ENCODE results near the gene UCK2.
A peak's percentile ranks its signal among the peaks of the same experiment; 100 is the strongest.

Gene UCK2

GRCh38 chr1:165855010-165855838 is 27.8 kb downstream of the UCK2 start:
- no peak for DNase-seq (ENCODE audit: low spot score)

- DNase-seq (ENCODE audit: low spot score), result no peak
These were observed 28.6 kb downstream of the UCK2 start for GRCh38 chr1:165856021-165856420.

DNA sequence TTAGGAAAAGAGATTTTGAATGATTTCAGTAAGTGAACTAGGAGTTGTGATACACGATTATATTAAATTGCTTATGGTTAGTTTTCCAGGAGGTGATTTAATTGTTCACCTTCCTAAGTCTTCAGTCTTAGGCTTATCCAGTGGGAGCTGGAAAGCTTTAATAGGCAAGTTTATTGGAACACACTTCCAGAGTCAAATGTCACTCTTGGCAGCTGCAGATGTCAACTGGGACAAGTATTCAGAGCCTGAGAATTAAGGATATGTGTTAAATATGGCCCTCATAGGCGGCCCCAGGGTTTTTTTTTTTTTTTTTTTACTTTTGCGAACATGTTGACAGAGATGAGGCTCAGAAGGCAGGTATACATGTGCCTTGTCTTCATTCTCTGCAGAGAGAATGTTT is 29.2 kb downstream of the UCK2 start:
- DNase-seq (ENCODE audit: low spot score), result no peak

- no peak for DNase-seq (ENCODE audit: low spot score)
These were observed 29.8 kb downstream of the UCK2 start for GRCh38 chr1:165857046-165857801.

- DNase-seq (ENCODE audit: low spot score), result no peak
These were observed 31.0 kb downstream of the UCK2 start for GRCh38 chr1:165858364-165858823.

- no peak for DNase-seq (ENCODE audit: low spot score)
These were observed 31.8 kb downstream of the UCK2 start for GRCh38 chr1:165858967-165859845.

DNA sequence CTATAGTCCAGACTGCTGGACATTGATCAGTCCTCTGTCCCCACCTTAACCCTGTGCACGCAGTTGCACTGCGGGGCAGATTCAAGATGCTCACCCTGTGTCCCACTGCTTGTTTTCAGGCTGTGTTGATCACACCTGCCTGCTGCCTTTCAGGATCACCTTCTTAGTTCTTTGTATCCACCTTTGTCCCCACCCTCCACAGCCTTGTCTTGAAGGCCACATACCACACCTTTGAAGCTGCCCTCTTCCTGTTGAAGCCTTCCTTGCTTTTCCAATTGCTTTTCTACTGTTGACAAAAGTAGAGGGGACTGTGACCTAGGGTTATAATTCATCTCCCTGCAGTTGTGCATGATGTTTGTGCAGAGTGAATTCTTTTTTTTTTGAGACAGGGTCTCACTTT is 32.7 kb downstream of the UCK2 start:
- DNase-seq (ENCODE audit: low spot score), result no peak

GRCh38 chr1:165861911-165862310 is 34.5 kb downstream of the UCK2 start:
- DNase-seq (ENCODE audit: low spot score), result no peak

- DNase-seq (ENCODE audit: low spot score), result no peak
These were observed 35.0 kb downstream of the UCK2 start for GRCh38 chr1:165862448-165862847.

- DNase-seq (ENCODE audit: low spot score), result no peak
These were observed 35.9 kb downstream of the UCK2 start for GRCh38 chr1:165863346-165863745.

DNA sequence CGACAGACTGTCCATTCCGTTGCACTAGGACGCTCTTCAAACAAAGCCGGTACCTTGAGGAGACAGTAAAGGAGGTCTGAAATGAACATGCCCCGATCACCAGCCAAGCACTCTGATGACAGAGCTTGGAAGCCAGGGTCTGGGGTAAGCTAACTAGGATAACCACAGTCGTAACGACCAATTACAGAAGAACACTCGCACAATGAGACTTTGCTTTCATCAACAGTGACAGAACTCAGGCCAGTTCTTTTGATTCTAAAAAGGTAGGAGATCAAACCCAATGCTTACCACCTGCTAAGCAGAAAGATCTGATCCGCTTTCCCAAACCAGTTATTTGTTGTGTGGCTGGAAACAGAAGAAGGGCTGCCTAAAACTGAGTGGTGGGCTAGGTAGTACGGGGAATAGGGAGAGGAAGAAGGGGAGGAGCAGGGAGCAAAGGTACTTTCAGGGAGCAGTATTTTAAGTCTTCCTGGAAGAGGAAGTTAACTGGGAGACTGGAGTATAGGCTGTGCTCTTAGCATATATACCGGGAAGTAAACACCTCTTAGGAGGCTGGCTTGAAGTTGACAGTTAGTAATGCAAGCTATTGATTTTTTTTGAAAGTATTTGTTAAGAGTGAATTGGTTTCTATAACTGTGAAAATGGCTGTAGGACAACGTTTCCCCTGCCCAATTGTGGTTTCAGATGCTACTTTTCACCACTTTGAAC is 38.4 kb downstream of the UCK2 start:
- DNase-seq (ENCODE audit: low spot score), result no peak

DNA sequence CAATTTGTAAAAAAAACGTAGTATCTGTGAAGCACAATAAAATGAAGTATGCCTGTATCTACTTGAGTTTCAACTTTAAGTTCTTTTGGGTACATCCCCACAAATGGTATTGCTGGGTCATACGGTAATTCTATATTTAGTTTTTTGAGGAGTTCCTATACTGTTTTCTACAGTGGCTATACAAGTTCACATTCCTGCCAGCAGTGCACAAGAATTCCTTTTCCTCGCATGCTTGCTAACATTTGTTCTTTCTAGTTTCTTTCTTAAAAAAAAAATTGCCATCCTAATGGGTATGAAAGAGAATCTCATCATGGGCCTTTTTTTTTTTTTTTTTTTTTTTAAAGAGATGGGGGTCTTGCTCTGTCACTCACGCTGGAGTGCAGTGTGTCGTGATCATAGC is 41.9 kb downstream of the UCK2 start:
- DNase-seq (ENCODE audit: low spot score), result no peak

DNA sequence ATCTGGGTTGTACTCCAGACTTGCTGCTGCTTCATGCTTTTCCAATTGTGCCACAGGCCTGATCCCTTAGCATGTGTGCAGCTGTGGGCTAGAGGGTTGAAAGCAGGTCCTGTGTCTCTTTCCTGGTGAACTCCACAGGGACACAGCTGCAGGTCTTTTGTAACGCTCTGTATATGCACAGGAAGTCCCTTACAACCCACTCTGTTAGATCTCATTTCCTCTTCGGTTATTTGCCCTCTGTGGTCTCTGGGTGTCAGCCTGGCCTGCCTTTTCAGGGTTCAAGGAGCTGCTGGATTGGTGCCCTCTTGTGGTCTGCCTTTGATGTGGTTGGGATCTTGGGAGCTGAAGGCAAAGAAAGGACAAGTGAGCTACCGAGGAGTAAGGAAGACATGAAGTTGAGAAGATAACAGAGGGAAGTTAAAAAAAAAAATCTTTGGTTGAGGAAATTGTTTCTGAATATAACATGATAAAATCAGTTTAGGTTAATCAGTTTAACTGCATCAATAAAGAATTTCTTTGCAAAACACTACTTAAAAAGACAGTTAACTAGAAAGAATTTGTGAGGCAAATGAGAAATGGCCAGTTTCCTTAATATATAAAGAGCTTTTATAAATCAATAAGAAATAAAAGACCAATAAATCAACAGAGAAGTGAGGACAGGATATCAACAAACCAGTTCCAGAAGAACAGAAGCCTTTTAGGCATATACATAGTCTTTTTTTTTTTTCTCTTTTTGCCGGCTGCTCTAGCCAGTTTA is 44.1 kb downstream of the UCK2 start:
- DNase-seq (ENCODE audit: low spot score), result peak; percentile 67

DNA sequence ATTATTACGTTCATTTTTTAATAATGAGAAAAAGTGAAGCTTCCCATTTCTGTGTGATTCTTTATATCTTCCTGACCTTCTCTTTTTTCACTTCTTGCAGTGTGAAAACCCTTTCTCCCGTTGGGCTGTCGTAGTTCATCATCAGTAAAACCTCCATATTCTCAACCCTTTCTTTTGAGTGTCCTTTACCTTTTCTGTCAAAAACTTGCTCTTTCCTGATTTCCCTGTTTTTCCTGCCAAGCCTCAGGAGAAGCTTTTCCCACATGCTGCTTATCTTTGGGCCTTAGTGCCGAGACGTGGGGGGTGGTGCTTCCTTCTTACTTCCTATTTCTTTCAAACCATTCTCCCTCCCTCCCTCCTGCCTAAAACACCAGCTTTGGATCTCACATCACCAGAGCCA is 46.1 kb downstream of the UCK2 start:
- DNase-seq (ENCODE audit: low spot score), result no peak

DNA sequence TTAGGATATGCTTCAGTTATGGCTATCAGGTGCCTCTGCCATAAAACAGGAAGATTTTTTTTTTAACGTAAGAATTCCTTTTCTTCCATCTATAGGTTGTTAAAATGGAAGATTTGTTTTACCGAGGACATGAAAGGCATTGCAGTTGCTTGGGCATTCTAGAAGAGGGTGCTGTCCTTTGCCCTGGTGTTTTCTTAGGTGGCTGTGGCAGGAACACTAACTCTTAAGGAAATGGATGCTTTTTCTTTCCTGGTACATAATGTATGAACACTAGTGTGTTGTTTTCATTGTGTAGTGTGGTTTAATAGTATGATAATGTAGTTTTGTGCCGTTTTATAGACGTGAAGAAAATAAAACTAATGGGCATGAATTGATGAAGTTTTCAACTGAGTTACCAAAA is 47.2 kb downstream of the UCK2 start:
- DNase-seq (ENCODE audit: low spot score), result no peak

DNA sequence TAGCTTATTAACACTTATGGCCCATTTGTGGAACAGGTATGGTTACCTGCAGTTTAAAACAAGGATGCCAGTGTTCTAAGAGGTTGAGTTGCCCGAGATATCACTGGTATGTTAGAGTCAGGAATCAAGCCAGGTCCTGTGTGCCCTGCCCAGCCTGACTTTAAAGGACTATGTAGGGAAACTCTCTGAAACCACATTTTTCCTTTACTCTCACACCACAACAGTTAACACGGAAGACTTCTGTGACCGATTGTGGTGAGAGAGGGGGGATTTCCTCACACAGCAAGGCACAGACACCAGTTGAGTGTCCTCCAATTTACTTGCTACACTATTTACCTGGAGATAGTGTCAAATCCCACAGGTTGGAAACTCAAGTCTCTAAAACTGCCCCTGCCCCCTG is 47.8 kb downstream of the UCK2 start:
- no peak for DNase-seq (ENCODE audit: low spot score)

- DNase-seq (ENCODE audit: low spot score), result no peak
These were observed 48.2 kb downstream of the UCK2 start for GRCh38 chr1:165875604-165876003.

GRCh38 chr1:165876121-165876520 is 48.7 kb downstream of the UCK2 start:
- no peak for DNase-seq (ENCODE audit: low spot score)

DNA sequence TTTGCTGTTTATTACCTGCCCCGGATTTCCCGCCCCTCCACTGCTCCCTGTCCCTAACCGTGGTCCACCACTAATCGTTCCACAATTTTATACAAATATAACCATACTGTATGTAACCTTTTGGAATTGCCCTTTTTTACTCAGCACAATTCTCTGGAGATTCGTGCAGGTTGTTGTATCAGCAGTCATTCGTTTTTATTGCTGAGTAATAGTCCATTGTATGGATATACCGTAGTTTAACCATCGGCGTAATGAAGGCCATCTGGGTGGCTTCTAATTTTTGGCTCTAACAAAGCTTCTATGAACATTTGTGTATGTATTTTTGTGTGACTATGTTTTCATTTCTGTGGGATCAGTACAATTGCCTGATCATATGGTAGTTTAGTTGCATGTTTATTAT is 50.0 kb downstream of the UCK2 start:
- no peak for DNase-seq (ENCODE audit: low spot score)

DNA sequence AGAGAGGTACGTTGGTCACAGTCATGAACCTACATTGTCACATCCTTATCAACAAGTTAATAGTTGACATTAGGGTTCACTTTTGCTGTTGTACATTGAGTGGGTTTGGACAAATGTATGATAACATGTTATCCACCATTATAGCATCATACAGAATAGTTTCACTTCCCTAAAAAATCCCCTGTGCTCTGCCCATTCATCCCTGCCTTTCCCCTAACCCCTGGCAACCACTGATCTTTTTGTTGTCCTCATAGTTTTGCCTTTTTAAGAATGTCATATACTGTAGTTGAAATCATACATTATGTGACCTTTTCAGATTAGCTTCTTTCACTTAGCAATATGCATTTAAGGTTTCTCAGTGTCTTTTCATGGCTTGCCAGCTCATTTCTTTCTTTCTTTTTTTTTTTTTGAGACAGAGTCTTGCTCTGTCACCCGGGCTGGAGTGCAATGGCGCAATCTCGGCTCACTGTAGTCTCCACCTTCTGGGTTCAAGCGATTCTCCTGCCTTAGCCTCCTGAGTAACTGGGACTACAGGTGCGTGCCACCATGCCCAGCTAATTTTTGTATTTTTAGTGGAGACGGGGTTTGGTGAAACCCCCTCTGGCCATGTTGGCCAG is 50.6 kb downstream of the UCK2 start:
- DNase-seq (ENCODE audit: low spot score), result no peak

GRCh38 chr1:165879946-165880345 is 52.5 kb downstream of the UCK2 start:
- DNase-seq (ENCODE audit: low spot score), result no peak
